GM18507 (cell line): ENCODE data around the gene ADGRF5.
"Not testable (repeated sequence)": the region's sequence is repeated elsewhere in the genome, so short reads cannot be mapped to it uniquely, and the experiment has no call there.

Experiments
- DNase-seq: peaks from one replicate; pipeline ENCODE4 v3.0.0; 2011; ENCODE audit warnings: low read depth; ENCODE audit not compliant: insufficient read length; ENCODE audit errors: extremely low spot score
- FAIRE-seq: peaks from 2 replicates; lab custom pipeline; 2011; peaks lifted over from hg19 to GRCh38; lab: Jason Lieb, UNC

Gene ADGRF5

GRCh38 chr6:46842252-46842846, 79.4 kb downstream of the ADGRF5 start:
- not testable (repeated sequence) for FAIRE-seq

GRCh38 chr6:46838033-46838432, 83.7 kb downstream of the ADGRF5 start:
- FAIRE-seq (no peak), DNase-seq (no peak)

More at GRCh38 chr6:46842252-46842846, 79.4 kb downstream of the ADGRF5 start:
- DNase-seq = not testable (repeated sequence)

GRCh38 chr6:46834991-46835390, 86.7 kb downstream of the ADGRF5 start:
- FAIRE-seq, DNase-seq: not testable (repeated sequence)

- FAIRE-seq, DNase-seq: not testable (repeated sequence)
These were observed 87.4 kb downstream of the ADGRF5 start for GRCh38 chr6:46834257-46834916.

GRCh38 chr6:46832816-46833215, 88.9 kb downstream of the ADGRF5 start:
- FAIRE-seq = no peak
- no peak for DNase-seq

- no peak for DNase-seq
- FAIRE-seq = no peak
These were observed 92.8 kb downstream of the ADGRF5 start for GRCh38 chr6:46828939-46829338.

- FAIRE-seq (no peak), DNase-seq (no peak)
These were observed 100.3 kb downstream of the ADGRF5 start for GRCh38 chr6:46821458-46821881.

- DNase-seq (no peak), FAIRE-seq (no peak)
These were observed 102.2 kb downstream of the ADGRF5 start for GRCh38 chr6:46819561-46819960.

GRCh38 chr6:46816626-46817025, 105.1 kb downstream of the ADGRF5 start:
- no peak for FAIRE-seq
- no peak for DNase-seq

GRCh38 chr6:46815130-46815529, 106.6 kb downstream of the ADGRF5 start:
- FAIRE-seq (no peak), DNase-seq (no peak)

GRCh38 chr6:46808806-46809205, 112.9 kb downstream of the ADGRF5 start:
- FAIRE-seq (no peak), DNase-seq (no peak)
